ENCODE data around the gene ALDH3B2.

The ALDH3B2 gene

GRCh38 chr11:67657300-67657699, 17.1 kb downstream of the ALDH3B2 start:
- Histone ChIP-seq H3K9me3 (ENCODE audit: insufficient read depth, low read length) (peaks cover 23% of the 10 kb centered on the region), H4K20me1 (ENCODE audit: low read depth, low read length) (no peaks in the 10 kb centered on the region), H3F3A (ENCODE audit: insufficient read depth) (peaks cover 37% of the 10 kb centered on the region), H3K27ac (ENCODE audit: low read depth, low read length) (peak overlapping the region; percentile 93), H2AFZ (ENCODE audit: low read depth, low read length, severe bottlenecking) (no peak overlapping the region), H3K36me3 (ENCODE audit: low read length) (peaks cover 9% of the 10 kb centered on the region; the same call in 1 of the 2 replicates), H3K27me3 (ENCODE audit: low read length) (no peaks in the 10 kb centered on the region), H3K4me3 (ENCODE audit: insufficient read depth, low read length, poor library complexity, severe bottlenecking) (no peak overlapping the region), H3K4me2 (ENCODE audit: low read depth, low read length, poor library complexity, severe bottlenecking) (no peak overlapping the region), H3K9ac (ENCODE audit: low read length) (no peak overlapping the region), H3K9me2 (replicated peaks; ENCODE audit: insufficient read depth, low read length) (no peaks in the 10 kb centered on the region), H3K79me2 (ENCODE audit: insufficient read depth, low read length) (no peaks in the 10 kb centered on the region)
- TF ChIP-seq EZH2phosphoT487 (conservative IDR thresholded peaks at IDR 0.05; ENCODE audit: low read length), result no peak

- peaks cover 45% of the 10 kb centered on the region for H3F3A ChIP-seq (ENCODE audit: insufficient read depth)
- no peak overlapping the region for H3K4me3 ChIP-seq (ENCODE audit: insufficient read depth, low read length, poor library complexity, severe bottlenecking)
- H3K9ac ChIP-seq (ENCODE audit: low read length), result no peak overlapping the region
- H3K4me2 ChIP-seq (ENCODE audit: low read depth, low read length, poor library complexity, severe bottlenecking), result no peak overlapping the region
- no peaks in the 10 kb centered on the region for H4K20me1 ChIP-seq (ENCODE audit: low read depth, low read length)
- H3K27ac ChIP-seq (ENCODE audit: low read depth, low read length), result no peak overlapping the region
- peaks cover 9% of the 10 kb centered on the region; the same call in 1 of the 2 replicates for H3K36me3 ChIP-seq (ENCODE audit: low read length)
- no peaks in the 10 kb centered on the region for H3K27me3 ChIP-seq (ENCODE audit: low read length)
- H3K9me2 ChIP-seq (replicated peaks; ENCODE audit: insufficient read depth, low read length), result no peaks in the 10 kb centered on the region
- H3K9me3 ChIP-seq (ENCODE audit: insufficient read depth, low read length), result peaks cover 23% of the 10 kb centered on the region
- no peaks in the 10 kb centered on the region for H3K79me2 ChIP-seq (ENCODE audit: insufficient read depth, low read length)
- TF ChIP-seq EZH2phosphoT487 (conservative IDR thresholded peaks at IDR 0.05; ENCODE audit: low read length) (no peak), CTCF (IDR thresholded peaks at IDR 0.05; ENCODE audit: insufficient read depth, low read length, poor library complexity, severe bottlenecking) (no peak)
- no peak overlapping the region for H2AFZ ChIP-seq (ENCODE audit: low read depth, low read length, severe bottlenecking)
Measured at GRCh38 chr11:67656278-67656922, 18.0 kb downstream of the ALDH3B2 start.

GRCh38 chr11:67654225-67654624, 20.2 kb downstream of the ALDH3B2 start:
- no peak overlapping the region for H3K27ac ChIP-seq (ENCODE audit: low read depth, low read length)
- no peak overlapping the region for H2AFZ ChIP-seq (ENCODE audit: low read depth, low read length, severe bottlenecking)
- H3K9me2 ChIP-seq (replicated peaks; ENCODE audit: insufficient read depth, low read length), result no peaks in the 10 kb centered on the region
- H4K20me1 ChIP-seq (ENCODE audit: low read depth, low read length), result no peaks in the 10 kb centered on the region
- H3K4me2 ChIP-seq (ENCODE audit: low read depth, low read length, poor library complexity, severe bottlenecking), result no peak overlapping the region
- peaks cover 51% of the 10 kb centered on the region for H3F3A ChIP-seq (ENCODE audit: insufficient read depth)
- H3K9me3 ChIP-seq (ENCODE audit: insufficient read depth, low read length), result peaks cover 29% of the 10 kb centered on the region
- no peaks in the 10 kb centered on the region for H3K27me3 ChIP-seq (ENCODE audit: low read length)
- H3K79me2 ChIP-seq (ENCODE audit: insufficient read depth, low read length), result no peaks in the 10 kb centered on the region
- H3K36me3 ChIP-seq (ENCODE audit: low read length), result peaks cover 9% of the 10 kb centered on the region; the same call in 1 of the 2 replicates
- H3K9ac ChIP-seq (ENCODE audit: low read length), result no peak overlapping the region
- no peak for TF ChIP-seq EZH2phosphoT487 (conservative IDR thresholded peaks at IDR 0.05; ENCODE audit: low read length)
- no peak for TF ChIP-seq CTCF (IDR thresholded peaks at IDR 0.05; ENCODE audit: insufficient read depth, low read length, poor library complexity, severe bottlenecking)
- H3K4me3 ChIP-seq (ENCODE audit: insufficient read depth, low read length, poor library complexity, severe bottlenecking), result no peak overlapping the region
